Stimulated activated CD4-positive, alpha-beta T cell treated with anti-CD3 and anti-CD28 coated beads, Interleukin-1b, Interleukin-23, amount 100 ng/mL, for 24 hours (primary cell): ENCODE measurements around the gene IL36G.
"Not testable (repeated sequence)": the region's sequence is repeated elsewhere in the genome, so short reads cannot be mapped to it uniquely, and the experiment has no call there.

Source experiments
- DNase-seq, 4 experiments: peaks; one replicate each; pipeline ENCODE4 v3.0.0-alpha.2; 2020; ENCODE audit warnings: low read depth in 4 of 4, low spot score in 1 of 4

Gene IL36G

GRCh38 chr2:112977559-112978056, at the start of gene IL36G:
Gene IL36G, plus strand, starts transcription at chr2:112978006. Its CDS starts 633 bp downstream, at chr2:112978639.
- no peak for DNase-seq

GRCh38 chr2:112933261-112933660, 44.5 kb upstream of the IL36G start:
- DNase-seq, result no peak

- DNase-seq, result not testable (repeated sequence)
Measured at GRCh38 chr2:112934117-112934516, 43.7 kb upstream of the IL36G start.

GRCh38 chr2:112936927-112937232, 40.9 kb upstream of the IL36G start:
- DNase-seq, result no peak

- DNase-seq, result no peak
Measured at GRCh38 chr2:112938904-112939303, 38.9 kb upstream of the IL36G start.

GRCh38 chr2:112939425-112939824, 38.4 kb upstream of the IL36G start:
- DNase-seq, result no peak

GRCh38 chr2:112940859-112941625, 36.8 kb upstream of the IL36G start:
- DNase-seq, result no peak

- DNase-seq, result peak; percentile 23 to 60 (median 33)
Measured at GRCh38 chr2:112941753-112942653, 35.8 kb upstream of the IL36G start.

GRCh38 chr2:112942654-112943002, 35.2 kb upstream of the IL36G start:
- no peak for DNase-seq

- DNase-seq, result no peak
Measured at GRCh38 chr2:112944971-112945370, 32.8 kb upstream of the IL36G start.

- no peak for DNase-seq
Measured at GRCh38 chr2:112946086-112946485, 31.7 kb upstream of the IL36G start.

GRCh38 chr2:112947374-112947773, 30.4 kb upstream of the IL36G start:
- DNase-seq, result no peak

GRCh38 chr2:112949456-112949855, 28.4 kb upstream of the IL36G start:
- no peak for DNase-seq

- DNase-seq, result no peak
Measured at GRCh38 chr2:112954364-112954763, 23.4 kb upstream of the IL36G start.

GRCh38 chr2:112957511-112957910, 20.3 kb upstream of the IL36G start:
- DNase-seq, result no peak

- DNase-seq, result peak in 1 of 4 experiments; percentile 11
Measured at GRCh38 chr2:112958428-112959108, 19.2 kb upstream of the IL36G start.

GRCh38 chr2:112959109-112959812, 18.5 kb upstream of the IL36G start:
- DNase-seq, result no peak

- no peak for DNase-seq
Measured at GRCh38 chr2:112960230-112960825, 17.5 kb upstream of the IL36G start.

- DNase-seq, result no peak
Measured at GRCh38 chr2:112962308-112963175, 15.3 kb upstream of the IL36G start.

GRCh38 chr2:112967023-112967422, 10.8 kb upstream of the IL36G start:
- no peak for DNase-seq
